Spinal cord (tissue), 10 donors: Measurements from ENCODE around the gene LCMT2. TPM values are rescaled to one million over a fixed set of nuclear protein-coding genes. Genes with fewer than 3 reads are reported as not detected.

Experiments used
- DNase-seq, 6 donors: peaks; one replicate each; pipeline versions ENCODE4 v3.0.0 to v3.0.0-alpha.2; 2013 to 2015; ENCODE audit warnings: low spot score in 6 of 6, low read depth in 4 of 6
- H3K27ac ChIP-seq: one replicate; pipeline ENCODE4 v1.5.1; 2013; ENCODE audit warnings: low read depth, low read length, control low read depth
- H3K27me3 ChIP-seq: one replicate; pipeline ENCODE4 v1.6.1; 2013; ENCODE audit warnings: low read length; ENCODE audit not compliant: control insufficient read depth, insufficient read depth
- H3K36me3 ChIP-seq: one replicate; pipeline ENCODE4 v1.6.1; 2013; ENCODE audit warnings: low read length; ENCODE audit not compliant: control insufficient read depth, insufficient read depth
- H3K4me1 ChIP-seq: one replicate; pipeline ENCODE4 v1.6.1; 2013; ENCODE audit warnings: low read length; ENCODE audit not compliant: control insufficient read depth, insufficient read depth
- H3K4me3 ChIP-seq: one replicate; pipeline ENCODE4 v1.5.1; 2013; ENCODE audit warnings: low read depth, low read length, control low read depth
- H3K9me3 ChIP-seq: one replicate; pipeline ENCODE4 v1.6.1; 2013; ENCODE audit warnings: low read length; ENCODE audit not compliant: control insufficient read depth, insufficient read depth
- WGBS: methylation state at CpG from one replicate; pipeline ENCODE4 v1.1.5; 2013; ENCODE audit warnings: missing lambda C conversion rate; ENCODE audit not compliant: insufficient coverage; 5-methylcytosine and 5-hydroxymethylcytosine counted together
- long read RNA-seq, 4 donors: transcript quantifications; one replicate each; lab custom pipeline, GENCODE V29; 2026
- polyA plus RNA-seq, 2 donors: library from polyadenylated mRNA; unstranded; fragments of 120-200 nt; gene quantifications; one replicate each; pipeline ENCODE4 v1.2.1, GENCODE V29; 2013; ENCODE audit not compliant: insufficient read length in 2 of 2
- total RNA-seq, 2 donors: library from RNA; depleted of rRNA in 1 of 2; stranded (reverse); fragments of 120-200 nt in 1 of 2; fragments of >200 nt in 1 of 2; gene quantifications; one replicate each; pipeline versions ENCODE4 v1.2.3 to v1.2.4, GENCODE V29; 2013 to 2014
- donor health status: healthy.

Gene LCMT2, protein sequence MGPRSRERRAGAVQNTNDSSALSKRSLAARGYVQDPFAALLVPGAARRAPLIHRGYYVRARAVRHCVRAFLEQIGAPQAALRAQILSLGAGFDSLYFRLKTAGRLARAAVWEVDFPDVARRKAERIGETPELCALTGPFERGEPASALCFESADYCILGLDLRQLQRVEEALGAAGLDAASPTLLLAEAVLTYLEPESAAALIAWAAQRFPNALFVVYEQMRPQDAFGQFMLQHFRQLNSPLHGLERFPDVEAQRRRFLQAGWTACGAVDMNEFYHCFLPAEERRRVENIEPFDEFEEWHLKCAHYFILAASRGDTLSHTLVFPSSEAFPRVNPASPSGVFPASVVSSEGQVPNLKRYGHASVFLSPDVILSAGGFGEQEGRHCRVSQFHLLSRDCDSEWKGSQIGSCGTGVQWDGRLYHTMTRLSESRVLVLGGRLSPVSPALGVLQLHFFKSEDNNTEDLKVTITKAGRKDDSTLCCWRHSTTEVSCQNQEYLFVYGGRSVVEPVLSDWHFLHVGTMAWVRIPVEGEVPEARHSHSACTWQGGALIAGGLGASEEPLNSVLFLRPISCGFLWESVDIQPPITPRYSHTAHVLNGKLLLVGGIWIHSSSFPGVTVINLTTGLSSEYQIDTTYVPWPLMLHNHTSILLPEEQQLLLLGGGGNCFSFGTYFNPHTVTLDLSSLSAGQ
- total RNA-seq (10 to 100 TPM; 10.3 to 16.4 TPM), polyA plus RNA-seq (10 to 100 TPM; 12.0 to 12.8 TPM)
- long read RNA-seq, donor 1, full-length matches to known transcripts = 17 of 17 reads
- long read RNA-seq, donor 1, partial matches to known transcripts = 0 of 17 reads
- long read RNA-seq, donor 1, other reads (novel, unspliced or antisense) = 0 of 17 reads
- long read RNA-seq, donor 2, full-length matches to known transcripts = 11 of 11 reads
- long read RNA-seq, donor 2, partial matches to known transcripts = 0 of 11 reads
- long read RNA-seq, donor 2, other reads (novel, unspliced or antisense) = 0 of 11 reads
- long read RNA-seq, donor 3, full-length matches to known transcripts = 14 of 14 reads
- long read RNA-seq, donor 3, partial matches to known transcripts = 0 of 14 reads
- long read RNA-seq, donor 3, other reads (novel, unspliced or antisense) = 0 of 14 reads
- long read RNA-seq, donor 4, full-length matches to known transcripts = 11 of 11 reads
- long read RNA-seq, donor 4, partial matches to known transcripts = 0 of 11 reads
- long read RNA-seq, donor 4, other reads (novel, unspliced or antisense) = 0 of 11 reads

DNA sequence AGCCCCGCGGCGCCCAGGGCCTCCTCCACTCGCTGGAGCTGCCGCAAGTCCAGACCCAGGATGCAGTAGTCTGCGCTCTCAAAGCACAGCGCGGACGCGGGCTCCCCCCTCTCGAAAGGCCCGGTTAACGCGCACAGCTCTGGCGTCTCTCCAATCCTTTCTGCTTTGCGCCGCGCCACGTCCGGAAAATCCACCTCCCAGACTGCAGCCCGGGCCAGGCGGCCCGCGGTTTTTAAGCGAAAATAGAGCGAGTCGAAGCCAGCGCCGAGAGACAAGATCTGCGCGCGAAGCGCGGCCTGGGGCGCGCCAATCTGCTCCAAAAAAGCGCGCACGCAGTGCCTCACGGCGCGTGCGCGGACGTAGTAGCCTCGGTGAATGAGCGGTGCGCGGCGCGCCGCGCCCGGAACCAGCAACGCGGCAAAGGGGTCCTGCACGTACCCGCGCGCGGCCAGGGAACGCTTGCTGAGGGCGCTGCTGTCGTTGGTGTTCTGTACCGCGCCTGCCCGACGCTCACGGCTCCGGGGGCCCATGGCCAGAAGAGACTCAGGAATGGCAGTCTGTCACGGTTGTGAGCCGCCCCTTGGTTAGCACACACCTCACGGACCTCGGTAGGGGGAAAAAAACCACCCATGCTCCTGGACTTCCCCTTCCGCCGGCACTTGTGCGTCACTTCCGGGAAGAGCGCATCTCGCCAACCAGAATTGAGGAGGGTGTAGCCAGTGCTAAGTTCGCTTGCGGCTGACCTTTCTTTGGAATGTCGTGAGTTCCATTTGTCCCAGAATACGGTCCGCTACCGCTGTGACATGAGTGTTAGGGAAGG is at the start of gene LCMT2:
TSS of gene LCMT2 (minus strand) at position 614 of the 820 bp plus-strand sequence. CDS start at position 530, 84 bp downstream.
- DNase-seq = peak; percentile 94 to 99 (median 96)
- no peaks in the 10 kb centered on the region for H3K36me3 ChIP-seq
- no peaks in the 10 kb centered on the region for H3K27me3 ChIP-seq
- H3K9me3 ChIP-seq = no peaks in the 10 kb centered on the region
- H3K4me3 ChIP-seq = peak within 1 kb of the TSS; percentile 80
- peak within 1 kb of the TSS; percentile 98 for H3K27ac ChIP-seq
- peaks cover 13% of the 10 kb centered on the region for H3K4me1 ChIP-seq
- under 1% methylated on average over 86 of the region's 86 CpGs for WGBS

DNA sequence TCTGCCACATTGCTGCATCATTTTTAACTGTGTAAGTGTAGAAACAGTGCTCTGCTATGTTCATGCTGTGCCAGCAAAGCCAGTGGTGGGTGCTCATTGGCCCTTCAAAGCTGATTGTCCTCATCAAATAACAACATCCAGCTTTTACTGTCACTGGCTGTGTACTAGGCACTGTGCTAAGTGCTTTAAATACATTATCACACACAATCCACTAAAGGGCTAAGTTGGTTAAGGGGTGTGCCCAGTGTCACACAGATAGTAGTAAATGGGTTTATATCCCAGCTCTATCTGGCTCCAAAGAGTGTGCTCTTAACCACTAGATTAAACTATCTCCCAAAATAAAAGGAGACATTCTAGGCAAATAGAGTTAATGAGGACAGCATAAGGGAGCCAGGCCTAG is 48.2 kb upstream of the LCMT2 start:
- H3K4me3 ChIP-seq = no peak overlapping the region
- H3K9me3 ChIP-seq = no peaks in the 10 kb centered on the region
- no peak overlapping the region for H3K27ac ChIP-seq
- H3K27me3 ChIP-seq = no peaks in the 10 kb centered on the region
- H3K4me1 ChIP-seq = no peaks in the 10 kb centered on the region
- H3K36me3 ChIP-seq = peaks cover 31% of the 10 kb centered on the region
- DNase-seq = no peak

DNA sequence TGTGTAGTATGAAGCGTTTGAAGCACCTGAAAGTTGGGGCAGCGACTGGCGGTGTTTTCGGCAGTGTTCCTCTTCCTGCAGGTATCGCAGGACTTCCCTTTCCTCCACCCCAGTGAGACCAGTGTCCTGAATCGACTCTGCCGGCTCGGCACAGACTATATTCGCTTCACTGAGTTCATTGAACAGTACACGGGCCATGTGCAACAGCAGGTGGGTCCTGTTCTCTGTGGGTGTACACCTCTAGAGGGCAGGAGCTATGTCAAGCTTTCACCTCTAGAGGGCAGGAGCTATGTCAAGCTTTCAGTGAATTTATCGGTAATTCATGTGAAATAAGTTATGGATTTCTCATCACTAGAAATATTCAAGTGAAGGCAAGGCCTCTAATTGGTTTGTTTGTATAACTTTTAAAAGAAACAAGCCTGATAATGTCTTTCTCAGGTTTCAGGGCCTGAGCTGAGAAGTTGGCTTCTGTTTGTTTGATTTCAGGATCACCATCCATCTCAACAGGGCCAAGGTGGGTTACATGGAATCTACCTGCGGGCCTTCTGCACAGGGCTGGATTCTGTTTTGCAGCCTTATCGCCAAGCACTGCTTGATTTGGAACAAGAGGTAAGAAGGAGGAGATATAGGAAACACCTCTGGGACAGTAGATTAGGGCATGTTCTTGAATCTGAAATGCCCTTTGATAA is 45.8 kb upstream of the LCMT2 start:
- Histone ChIP-seq H3K4me1 (peaks cover 4% of the 10 kb centered on the region), H3K9me3 (no peaks in the 10 kb centered on the region), H3K27ac (no peak overlapping the region), H3K36me3 (peaks cover 17% of the 10 kb centered on the region), H3K27me3 (no peaks in the 10 kb centered on the region), H3K4me3 (no peak overlapping the region)
- DNase-seq = peak in 2 of 6 donors; percentile 18 to 37
- WGBS = 75% methylated on average over 11 of the region's 13 CpGs

DNA sequence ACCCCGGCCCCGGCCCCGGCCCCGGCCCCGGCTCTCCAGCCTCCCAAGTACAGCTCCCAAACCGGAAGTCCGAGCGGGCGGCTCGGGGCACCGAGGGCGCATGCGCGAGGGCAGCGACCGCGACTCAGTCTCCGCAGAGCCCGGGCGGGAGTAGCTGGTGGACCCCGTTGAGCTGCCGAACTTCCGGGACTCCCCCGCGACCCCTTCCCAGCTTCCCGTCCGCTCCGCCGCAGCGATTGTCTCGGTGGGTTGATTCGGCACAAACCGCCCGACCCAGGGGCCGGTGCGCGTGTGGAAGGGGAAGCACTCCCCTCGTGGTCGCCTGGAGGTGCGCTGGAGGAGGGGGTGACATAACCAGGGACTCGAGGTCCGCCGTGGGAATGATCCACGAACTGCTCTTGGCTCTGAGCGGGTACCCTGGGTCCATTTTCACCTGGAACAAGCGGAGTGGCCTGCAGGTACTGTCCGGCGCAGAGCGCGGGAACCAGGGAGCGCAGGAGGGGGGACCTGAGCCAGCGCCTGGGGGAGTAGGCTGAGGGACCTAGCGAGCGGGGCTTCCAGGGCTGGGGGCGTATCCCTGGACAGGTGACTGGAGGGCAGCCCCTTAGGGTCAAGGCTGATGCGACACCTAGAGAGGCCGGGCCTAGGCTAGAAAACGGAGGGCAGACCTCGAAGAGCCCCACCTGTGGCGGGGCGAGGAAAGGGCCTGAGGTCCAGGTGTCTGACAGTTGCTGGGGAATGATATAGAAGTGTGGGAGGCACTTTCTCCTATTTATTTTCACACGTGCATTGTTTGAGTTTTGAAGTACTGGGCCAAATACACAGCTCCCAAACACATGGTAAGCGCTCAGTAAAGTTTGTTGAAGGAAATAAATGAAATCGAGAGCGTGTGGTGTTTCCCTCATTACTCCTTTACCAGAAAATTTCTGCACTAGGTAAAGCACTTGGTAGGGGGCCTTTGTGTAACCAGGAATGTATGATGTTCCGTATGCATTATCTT is 40.9 kb upstream of the LCMT2 start, which contains the start of the genes TUBGCP4 and ZSCAN29:
TSS of gene TUBGCP4 (plus strand) at position 127 of the 1,000 bp plus-strand sequence. CDS start at position 381, 254 bp downstream.
TSS of gene ZSCAN29 (minus strand) at position 69 of the 1,000 bp plus-strand sequence. CDS start 1,130 bp downstream, outside the sequence.
- Histone ChIP-seq H3K4me1 (peaks cover 17% of the 10 kb centered on the region), H3K9me3 (no peaks in the 10 kb centered on the region), H3K36me3 (peaks cover 13% of the 10 kb centered on the region), H3K4me3 (peak within 1 kb of the TSS; percentile 89), H3K27me3 (no peaks in the 10 kb centered on the region), H3K27ac (peak within 1 kb of the TSS; percentile 11)
- DNase-seq = peak; percentile 61 to 96 (median 78)
- WGBS = under 1% methylated on average over 52 of the region's 66 CpGs

DNA sequence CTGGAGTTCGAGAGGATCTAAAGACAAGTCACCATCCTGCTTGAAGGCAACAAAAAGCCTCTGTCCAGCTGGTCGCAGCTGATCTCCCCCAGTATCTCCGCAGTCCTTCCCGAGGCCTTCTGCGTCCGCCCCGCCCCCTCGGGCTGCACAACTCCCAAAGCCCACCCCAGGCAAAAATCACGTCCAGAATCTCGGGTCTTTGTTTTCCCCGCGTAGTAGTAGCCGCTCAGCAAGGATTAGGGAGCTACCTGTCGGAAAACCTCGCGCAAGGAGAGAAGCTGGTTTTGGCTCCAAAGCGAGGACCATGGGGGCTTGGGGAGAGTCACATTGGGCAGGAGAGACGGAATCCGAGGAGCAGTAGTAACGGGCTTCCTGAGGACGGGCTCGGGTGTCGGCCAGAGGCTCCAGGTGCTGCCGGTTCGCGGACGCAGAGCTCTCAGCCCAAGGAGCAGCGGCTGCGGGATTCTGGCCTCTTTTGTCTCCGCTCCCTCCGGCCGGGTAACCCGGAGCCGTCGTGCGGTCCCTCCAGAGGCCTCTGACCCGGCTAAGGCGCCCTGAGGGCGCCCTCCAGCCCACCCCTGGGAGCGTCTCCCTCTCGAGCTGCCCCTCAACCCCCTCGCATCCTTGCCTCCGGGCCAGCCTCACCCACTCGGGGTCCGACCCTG is 40.1 kb upstream of the LCMT2 start:
- peak overlapping the region; percentile 89 for H3K4me3 ChIP-seq
- no peaks in the 10 kb centered on the region for H3K27me3 ChIP-seq
- H3K36me3 ChIP-seq = peaks cover 17% of the 10 kb centered on the region
- DNase-seq = peak in 4 of 6 donors; percentile 14 to 54 (median 38)
- H3K9me3 ChIP-seq = no peaks in the 10 kb centered on the region
- WGBS = 0% methylated on average over 43 of the region's 45 CpGs
- peaks cover 17% of the 10 kb centered on the region for H3K4me1 ChIP-seq
- peak overlapping the region; percentile 11 for H3K27ac ChIP-seq

DNA sequence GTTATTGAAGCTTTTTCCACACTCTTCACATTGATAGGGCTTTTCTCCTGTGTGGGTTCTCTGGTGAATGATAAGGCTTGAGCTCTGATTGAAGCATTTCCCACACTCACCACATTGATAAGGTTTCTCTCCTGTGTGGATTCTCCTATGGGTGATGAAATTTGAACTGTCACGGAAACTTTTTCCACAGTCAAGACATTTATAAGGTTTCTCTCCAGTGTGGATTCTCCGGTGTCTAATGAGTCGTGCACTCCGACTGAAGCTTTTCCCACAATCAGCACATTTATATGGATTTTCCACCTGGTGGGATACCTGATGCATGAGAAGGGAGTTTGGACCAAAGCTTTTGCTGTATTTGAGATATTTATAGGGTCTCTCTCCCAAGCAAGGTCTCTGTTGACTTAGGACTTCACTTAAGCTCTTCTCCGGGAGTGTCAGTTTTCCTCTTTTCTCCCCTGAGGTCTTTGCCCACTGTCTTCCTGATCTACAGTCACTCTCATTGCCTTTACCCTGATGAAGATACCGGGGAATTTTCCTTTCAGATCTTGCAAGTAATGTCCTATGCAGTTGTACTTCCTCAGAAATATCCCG is 31.0 kb upstream of the LCMT2 start:
- DNase-seq = no peak
- Histone ChIP-seq H3K36me3 (peaks cover 37% of the 10 kb centered on the region), H3K27ac (no peak overlapping the region), H3K4me3 (no peak overlapping the region), H3K27me3 (no peaks in the 10 kb centered on the region), H3K4me1 (no peaks in the 10 kb centered on the region), H3K9me3 (peaks cover 13% of the 10 kb centered on the region)
- WGBS = 100% methylated on average over 2 of the region's 7 CpGs

DNA sequence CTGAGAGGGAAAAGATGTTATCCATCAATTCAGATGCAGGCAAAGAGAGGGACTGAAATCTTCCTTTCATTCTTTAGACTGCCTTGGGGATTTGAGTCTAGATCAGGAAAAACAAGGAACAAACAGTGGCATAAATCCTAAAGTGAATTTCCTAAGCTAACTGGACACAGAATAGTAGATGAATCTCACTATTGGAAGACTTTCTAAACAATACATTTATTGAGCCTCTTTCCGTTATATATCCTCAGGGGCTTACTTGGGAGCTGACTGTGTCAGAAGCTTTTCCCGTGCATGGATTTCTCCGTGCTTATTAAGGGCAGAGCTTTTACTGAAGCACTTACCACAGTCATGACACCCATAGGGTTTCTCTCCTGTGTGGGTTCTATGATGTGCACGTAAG is 30.4 kb upstream of the LCMT2 start:
- Histone ChIP-seq H3K27ac (no peak overlapping the region), H3K9me3 (peaks cover 13% of the 10 kb centered on the region), H3K36me3 (peaks cover 31% of the 10 kb centered on the region), H3K4me3 (no peak overlapping the region), H3K27me3 (no peaks in the 10 kb centered on the region), H3K4me1 (no peaks in the 10 kb centered on the region)
- no peak for DNase-seq
- WGBS = 96% methylated on average over 4 of the region's 4 CpGs
